Keratinocyte (primary cell): Measurements from ENCODE around the gene RFPL2.

ENCODE experiments used
- CTCF ChIP-seq, 3 experiments: IDR thresholded peaks in 1 of 3; conservative IDR thresholded peaks in 1 of 3; optimal IDR thresholded peaks in 1 of 3; 2 replicates in 2 of 3; 3 replicates in 1 of 3; pipeline versions ENCODE3 to v1.5.1; 2011; ENCODE audit warnings: low read length in 3 of 3, mild to moderate bottlenecking in 3 of 3, moderate library complexity in 2 of 3, control low read depth in 1 of 3, inconsistent platforms in 1 of 3; ENCODE audit not compliant: insufficient read depth in 2 of 3; ENCODE audit errors: extremely low read depth in 1 of 3
- EZH2 ChIP-seq: IDR thresholded peaks from one replicate; pipeline ENCODE4 v1.6.1; 2012; ENCODE audit warnings: inconsistent platforms, mild to moderate bottlenecking, low read length, moderate library complexity

GRCh38 chr22:32164075-32164860 is 40.6 kb downstream of the RFPL2 start:
- TF ChIP-seq CTCF (optimal IDR thresholded peaks at IDR 0.05 in 1 of 3, IDR thresholded peaks at IDR 0.05 in 1 of 3, conservative IDR thresholded peaks at IDR 0.05 in 1 of 3; ENCODE audit: extremely low read depth in 1 of 3, insufficient read depth in 2 of 3, low read length in 3 of 3) (no peak), EZH2 (no peak)
